AG04450 (cell line): ENCODE measurements around the gene HYAL1. TPM values are rescaled to one million over a fixed set of nuclear protein-coding genes. Genes with fewer than 3 reads are reported as not detected.

Experiments used
- CTCF ChIA-PET: fragments of 300-600, 350-600 bp; formaldehyde crosslinking; extraction: SDS; loops from one replicate; lab custom pipeline; 2022; ENCODE audit warnings: antibody characterized with exemption, inconsistent platforms; lab: Charles Lee
- POLR2A ChIA-PET: fragments of 350-600 bp; formaldehyde crosslinking; extraction: SDS; loops from one replicate; lab custom pipeline; 2021; ENCODE audit warnings: antibody characterized with exemption, inconsistent platforms; lab: Yijun Ruan, JAX
- DNase-seq: peaks from one replicate; pipeline ENCODE4 v3.0.0-alpha.2; 2011; ENCODE audit warnings: low read depth, low spot score
- H3K27ac ChIP-seq: one replicate; pipeline ENCODE4 v1.5.1; 2012; ENCODE audit warnings: low read depth, low read length, control low read depth
- H3K27me3 ChIP-seq: one replicate; pipeline ENCODE4 v1.6.0; 2012; ENCODE audit warnings: low read length; ENCODE audit not compliant: control insufficient read depth, insufficient read depth
- H3K4me3 ChIP-seq: 2 replicates; pipeline ENCODE4 v1.5.1; 2011; ENCODE audit warnings: mild to moderate bottlenecking, low read depth, low read length, control low read depth
- H3K9me3 ChIP-seq: 2 replicates; pipeline ENCODE4 v1.5.1; 2012; ENCODE audit warnings: low read length; ENCODE audit not compliant: control insufficient read depth, insufficient read depth
- CTCF ChIP-seq: IDR thresholded peaks from 2 replicates; pipeline ENCODE4 v1.5.1; 2011; ENCODE audit warnings: low read depth, low read length, control low read depth, inconsistent platforms
- polyA plus RNA-seq: library from polyadenylated mRNA; depleted of rRNA; stranded (reverse); fragments of >200 nt; gene quantifications from 2 replicates; pipeline ENCODE4 v1.2.3, GENCODE V29; 2011

HYAL1 gene
- polyA plus RNA-seq, 1 experiment: 0.32 TPM

DNA sequence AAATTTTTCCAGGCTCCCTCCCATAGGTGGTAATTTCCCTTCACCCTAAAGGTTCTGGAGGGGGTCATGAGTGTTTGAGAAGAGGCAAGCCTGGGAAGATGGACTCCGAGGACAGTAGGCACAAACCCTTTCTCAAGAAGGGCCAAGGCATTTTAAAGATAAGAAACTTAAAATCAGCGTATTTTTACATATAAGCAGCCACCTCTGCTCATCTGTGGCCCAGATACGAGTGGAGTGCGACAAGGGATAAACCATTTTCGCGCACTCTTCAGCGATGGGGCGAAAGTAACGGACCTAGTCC lies 36.7 kb upstream of the HYAL1 start:
- Histone ChIP-seq H3K4me3 (peak overlapping the region; percentile 58), H3K9me3 (no peaks in the 10 kb centered on the region; the same call in 1 of the 2 replicates), H3K27ac (peak overlapping the region; percentile 65), H3K27me3 (no peaks in the 10 kb centered on the region)
- no peak for DNase-seq
- POLR2A ChIA-PET: interaction anchor here (0.7 to 1.0 kb wide), 3 partner anchors 9 to 19 kb away, joined by 3 to 9 read pairs (median 5); partner anchors contain the start of genes CYB561D2 and NPRL2
- CTCF ChIA-PET: interaction anchor here (1.1 kb wide), 1 partner anchor 16 kb away, joined by 4 read pairs; no protein-coding TSS in a partner anchor
- TF ChIP-seq CTCF: no peak

DNA sequence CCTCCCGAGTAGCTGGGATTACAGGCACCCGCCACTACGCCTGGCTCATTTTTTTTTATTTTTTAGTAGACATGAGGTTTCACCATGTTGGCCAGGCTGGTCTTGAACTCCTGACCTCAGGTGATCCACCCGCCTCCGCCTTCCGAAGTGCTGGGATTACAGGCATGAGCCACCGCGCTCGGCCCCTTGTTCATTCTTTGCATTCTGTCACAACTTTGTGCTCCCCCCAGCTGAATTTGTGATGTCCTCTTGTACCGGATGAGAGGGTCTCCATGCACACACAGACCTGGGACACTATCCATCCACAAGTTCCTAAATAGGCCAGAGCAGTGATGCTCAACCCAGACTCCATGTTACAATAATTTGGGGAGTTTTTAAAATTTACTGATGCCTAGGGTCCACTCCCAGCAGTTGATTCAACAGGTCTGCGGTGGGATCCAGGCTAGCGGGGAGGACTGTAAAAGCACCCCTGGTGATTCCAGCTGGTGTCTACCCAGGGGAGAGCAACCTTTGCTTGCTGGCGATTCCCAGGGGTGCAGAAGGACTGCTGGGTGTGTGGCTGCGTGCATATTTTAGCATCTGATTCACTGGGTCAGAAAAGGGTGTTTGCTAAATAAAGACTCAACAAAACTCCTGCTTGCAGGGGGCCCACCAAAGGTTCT lies 36.2 kb upstream of the HYAL1 start:
- ChIA-PET POLR2A (interaction anchor here (0.6 to 0.7 kb wide), 2 partner anchors 10 to 22 kb away, joined by 3 read pairs; no protein-coding TSS in a partner anchor), CTCF (no interaction called here)
- Histone ChIP-seq H3K27me3 (no peaks in the 10 kb centered on the region), H3K27ac (peak overlapping the region; percentile 65), H3K9me3 (no peaks in the 10 kb centered on the region; the same call in 1 of the 2 replicates), H3K4me3 (peak overlapping the region; percentile 58)
- DNase-seq: no peak
- no peak for TF ChIP-seq CTCF

- H3K4me3 ChIP-seq: peak overlapping the region; percentile 10; the same call in 1 of the 2 replicates
- H3K27ac ChIP-seq: no peak overlapping the region
- H3K27me3 ChIP-seq: no peaks in the 10 kb centered on the region
- H3K9me3 ChIP-seq: no peaks in the 10 kb centered on the region; the same call in 1 of the 2 replicates
- POLR2A ChIA-PET: interaction anchor here (0.6 kb wide), 1 partner anchor 23 kb away, joined by 3 read pairs; no protein-coding TSS in a partner anchor
- CTCF ChIA-PET: no interaction called here
- no peak for DNase-seq
- no peak for TF ChIP-seq CTCF
These were observed 35.6 kb upstream of the HYAL1 start for GRCh38 chr3:50338965-50339364.

GRCh38 chr3:50337175-50337861 lies 33.9 kb upstream of the HYAL1 start:
- H3K4me3 ChIP-seq: peak overlapping the region; percentile 98
- ChIA-PET CTCF (interaction anchor here (0.5 to 2.4 kb wide), 6 partner anchors 11 to 501 kb away, joined by 3 to 15 read pairs (median 6); no protein-coding TSS in a partner anchor), POLR2A (interaction anchor here (0.6 to 2.4 kb wide), 14 partner anchors 9 to 1675 kb away, joined by 3 to 22 read pairs (median 4); partner anchors contain the start of genes CYB561D2, HYAL3, NAA80 and NPRL2)
- no peak for TF ChIP-seq CTCF
- H3K27me3 ChIP-seq: no peaks in the 10 kb centered on the region
- peak; percentile 99 for DNase-seq
- H3K9me3 ChIP-seq: no peaks in the 10 kb centered on the region; the same call in 1 of the 2 replicates
- peak overlapping the region; percentile 96 for H3K27ac ChIP-seq
